Measurements from ENCODE around the gene FGF21. TPM values are rescaled to one million over a fixed set of nuclear protein-coding genes. Genes with fewer than 3 reads are reported as not detected.

FGF21 gene
- total and polyA plus RNA-seq, 9 donors = not detected

- TF ChIP-seq CTCF (IDR thresholded peaks at IDR 0.05) = no peak
- TF ChIP-seq POLR2A (IDR thresholded peaks at IDR 0.05) = no peak
- TF ChIP-seq EP300 (IDR thresholded peaks at IDR 0.05) = no peak
- peaks cover 27% of the 10 kb centered on the region for H3K4me1 ChIP-seq (ENCODE audit: insufficient read depth)
- intact Hi-C loops (cut with DNase I) = loop anchor here in 3 of 4 donors (2.0 to 10.0 kb wide), 3 partner anchors 37 to 69 kb away; partner anchors contain the start of gene CA11 (in 1 of the 3)
Observed at GRCh38 chr19:48713864-48714755, 41.2 kb upstream of the FGF21 start.

GRCh38 chr19:48714759-48715675 lies 40.3 kb upstream of the FGF21 start:
- peak overlapping the region; percentile 35 for H3K4me3 ChIP-seq
- no peaks in the 10 kb centered on the region for H3K9me3 ChIP-seq
- H3K36me3 ChIP-seq = no peaks in the 10 kb centered on the region
- H3K27me3 ChIP-seq = no peaks in the 10 kb centered on the region
- peaks cover 35% of the 10 kb centered on the region for H3K4me1 ChIP-seq (ENCODE audit: insufficient read depth)
- peak overlapping the region; percentile 26 to 79 for H3K27ac ChIP-seq
- TF ChIP-seq CTCF (IDR thresholded peaks at IDR 0.05) (no peak), EP300 (IDR thresholded peaks at IDR 0.05) (no peak), POLR2A (IDR thresholded peaks at IDR 0.05) (no peak)
- WGBS, 3 donors = 29 to 37% (median 35%) methylated on average over 26 of the region's 26 CpGs
- peak; percentile 48 to 70 (median 58) for DNase-seq
- intact Hi-C loops (cut with DNase I) = loop anchor here in 2 of 4 donors (5.0 to 10.0 kb wide), 2 partner anchors 38 to 70 kb away; partner anchors contain the start of gene CA11 (in 1 of the 2)

More at GRCh38 chr19:48713864-48714755, 41.2 kb upstream of the FGF21 start:
- 0 to 1% (median 0%) methylated on average over 67 of the region's 67 CpGs for WGBS, 3 donors
- H3K27me3 ChIP-seq = no peaks in the 10 kb centered on the region
- peak overlapping the region; percentile 26 to 79 for H3K27ac ChIP-seq
- peak; percentile 99 for DNase-seq
- no peaks in the 10 kb centered on the region for H3K9me3 ChIP-seq
- peak overlapping the region; percentile 63 for H3K4me3 ChIP-seq
- H3K36me3 ChIP-seq = no peaks in the 10 kb centered on the region

- intact Hi-C loops (cut with DNase I) = loop anchor here in 1 of 4 donors (10.0 kb wide), 1 partner anchor 71 kb away; the partner anchor contains the start of gene CA11
- Histone ChIP-seq H3K4me3 (peak overlapping the region; percentile 35), H3K9me3 (no peaks in the 10 kb centered on the region), H3K36me3 (no peaks in the 10 kb centered on the region), H3K27ac (peak overlapping the region; percentile 26 to 79), H3K4me1 (ENCODE audit: insufficient read depth) (peaks cover 38% of the 10 kb centered on the region), H3K27me3 (no peaks in the 10 kb centered on the region)
- TF ChIP-seq EP300 (IDR thresholded peaks at IDR 0.05) (no peak), POLR2A (IDR thresholded peaks at IDR 0.05) (no peak), CTCF (IDR thresholded peaks at IDR 0.05) (no peak)
- DNase-seq = peak; percentile 47 to 68 (median 60)
- WGBS, 3 donors = 23 to 31% (median 25%) methylated on average over 19 of the region's 19 CpGs
Observed at GRCh38 chr19:48715681-48716171, 39.6 kb upstream of the FGF21 start.
